GM10248 (cell line): ENCODE measurements around the gene FLT1.
A peak's percentile ranks its signal among the peaks of the same experiment; 100 is the strongest.

ENCODE experiments used
- CTCF ChIA-PET: fragments of 300-600 bp; sonication (Branson Sonifier 250); formaldehyde crosslinking; extraction: SDS; loops from one replicate; lab custom pipeline; 2021; ENCODE audit warnings: antibody characterized with exemption; lab: Yijun Ruan, JAX
- POLR2A ChIA-PET: fragments of 350-650 bp; sonication (Branson Sonifier 250); formaldehyde crosslinking; extraction: SDS; loops from one replicate; lab custom pipeline; 2020; ENCODE audit warnings: antibody characterized with exemption; lab: Yijun Ruan, JAX
- DNase-seq: peaks from one replicate; pipeline ENCODE4 v3.0.0; 2012; ENCODE audit errors: extremely low spot score
- CTCF ChIP-seq: IDR thresholded peaks from 2 replicates; pipeline ENCODE4 v1.5.1; 2012; ENCODE audit warnings: mild to moderate bottlenecking, low read depth; ENCODE audit errors: extremely low read depth, missing control alignments, control extremely low read depth

Gene FLT1

GRCh38 chr13:28533441-28534166, 38.7 kb upstream of the FLT1 start:
- no peak for TF ChIP-seq CTCF
- no peak for DNase-seq
- ChIA-PET POLR2A (no interaction called here), CTCF (interaction anchor here (0.7 to 1.7 kb wide), 4 partner anchors 9 to 103 kb away, joined by 3 to 4 read pairs (median 3); no protein-coding TSS in a partner anchor)

GRCh38 chr13:28533125-28533436, 38.2 kb upstream of the FLT1 start:
- TF ChIP-seq CTCF = no peak
- DNase-seq = no peak
- POLR2A ChIA-PET = no interaction called here
- CTCF ChIA-PET = no interaction called here

GRCh38 chr13:28532388-28533124, 37.6 kb upstream of the FLT1 start:
- CTCF ChIA-PET = no interaction called here
- DNase-seq = peak; percentile 43
- no peak for TF ChIP-seq CTCF
- POLR2A ChIA-PET = no interaction called here

GRCh38 chr13:28531845-28532387, 37.0 kb upstream of the FLT1 start:
- TF ChIP-seq CTCF = no peak
- POLR2A ChIA-PET = no interaction called here
- no peak for DNase-seq
- CTCF ChIA-PET = no interaction called here

- no peak for DNase-seq
- ChIA-PET POLR2A (no interaction called here), CTCF (no interaction called here)
- TF ChIP-seq CTCF = no peak
Measured at GRCh38 chr13:28531077-28531844, 36.3 kb upstream of the FLT1 start.

- DNase-seq = no peak
- no peak for TF ChIP-seq CTCF
- ChIA-PET POLR2A (no interaction called here), CTCF (no interaction called here)
Measured at GRCh38 chr13:28530729-28531076, 35.8 kb upstream of the FLT1 start.
